PC-9 (cell line): ENCODE results near the gene CIDEA. TPM values are rescaled to one million over a fixed set of nuclear protein-coding genes. Genes with fewer than 3 reads are reported as not detected.
A peak's percentile ranks its signal among the peaks of the same experiment; 100 is the strongest.
"Not testable (repeated sequence)": the region's sequence is repeated elsewhere in the genome, so short reads cannot be mapped to it uniquely, and the experiment has no call there.

Experiments used
- BruUV-seq: library from RNA; stranded (reverse); fragments of 400-500 nt; replicated peaks from 2 replicates; lab custom pipeline; 2021; lab: Mats Ljungman, UMichigan
- CTCF ChIA-PET: fragments of 300-600 bp; sonication (Branson Sonifier 250); formaldehyde crosslinking; loops from one replicate; lab custom pipeline; 2022; ENCODE audit warnings: antibody characterized with exemption; lab: Charles Lee
- POLR2A ChIA-PET: fragments of 300-600 bp; sonication (Branson Sonifier 250); formaldehyde crosslinking; loops from one replicate; lab custom pipeline; 2022; ENCODE audit warnings: antibody characterized with exemption; ENCODE audit not compliant: unreplicated experiment; lab: Charles Lee
- DNase-seq, 2 experiments: peaks; one replicate each; pipeline versions ENCODE4 v3.0.0 to v3.0.0-alpha.2; 2015 to 2022; ENCODE audit warnings: mixed read lengths in 1 of 2
- H2AFZ ChIP-seq: fragments of 200-600 bp; sonication (generic); 2 replicates; pipeline ENCODE4 v1.8.1; 2017; ENCODE audit warnings: antibody characterized with exemption
- H3F3A ChIP-seq: fragments of 200-600 bp; sonication (generic); 2 replicates; pipeline ENCODE4 v1.8.1; 2017; ENCODE audit warnings: antibody characterized with exemption, mild to moderate bottlenecking, low read depth; ENCODE audit not compliant: insufficient read depth
- H3K27ac ChIP-seq: fragments of 200-600 bp; sonication (generic); 2 replicates; pipeline ENCODE4 v1.6.1; 2016; ENCODE audit warnings: mixed run types
- H3K27me3 ChIP-seq: fragments of 200-600 bp; sonication (generic); 2 replicates; pipeline ENCODE4 v1.6.1; 2016; ENCODE audit warnings: low read depth, mixed run types; ENCODE audit not compliant: insufficient read depth
- H3K36me3 ChIP-seq: fragments of 200-600 bp; sonication (generic); 2 replicates; pipeline ENCODE4 v1.6.1; 2016; ENCODE audit warnings: low read depth, mixed run types
- H3K4me1 ChIP-seq: fragments of 200-600 bp; sonication (generic); replicated peaks from 2 replicates; pipeline ENCODE4 v1.6.1; 2016; ENCODE audit warnings: mixed run types; ENCODE audit not compliant: insufficient read depth
- H3K4me2 ChIP-seq: fragments of 200-600 bp; sonication (generic); 2 replicates; pipeline ENCODE4 v1.6.1; 2017; ENCODE audit warnings: mixed run types
- H3K4me3 ChIP-seq: fragments of 200-600 bp; sonication (generic); 2 replicates; pipeline ENCODE4 v1.6.1; 2016; ENCODE audit warnings: mixed run types
- H3K79me2 ChIP-seq: fragments of 200-600 bp; sonication (generic); 2 replicates; pipeline ENCODE4 v1.6.1; 2017; ENCODE audit warnings: low read depth, mixed run types
- H3K9me2 ChIP-seq: fragments of 200-600 bp; sonication (generic); 2 replicates; pipeline ENCODE4 v1.8.1; 2017; ENCODE audit warnings: mild to moderate bottlenecking; ENCODE audit not compliant: insufficient read depth
- H3K9me3 ChIP-seq: fragments of 200-600 bp; sonication (generic); 2 replicates; pipeline ENCODE4 v1.8.1; 2016; ENCODE audit warnings: low read depth; ENCODE audit not compliant: insufficient read depth
- H4K20me1 ChIP-seq: fragments of 200-600 bp; sonication (generic); 2 replicates; pipeline ENCODE4 v1.8.1; 2017; ENCODE audit not compliant: insufficient read depth
- EZH2 ChIP-seq: fragments of 200-600 bp; sonication (generic); IDR thresholded peaks from 2 replicates; pipeline ENCODE4 v1.8.0; 2017; ENCODE audit warnings: antibody characterized with exemption, low read depth
- intact Hi-C: fragments of 100-400 bp; cut with micrococcal nuclease; formaldehyde crosslinking; loops from one replicate; pipeline ENCODE4 v1.10.0; 2022; ENCODE audit not compliant: unreplicated experiment
- total RNA-seq: library from RNA; stranded (reverse); gene quantifications from 2 replicates; pipeline ENCODE4 v1.2.3, GENCODE V29; 2021
- TF ChIP-seq, protein P1 (sequence below): fragments of 200-600 bp; sonication (generic); conservative IDR thresholded peaks from 2 replicates; pipeline ENCODE4 v1.6.1; 2017; ENCODE audit warnings: mixed run types, antibody characterized with exemption, mild to moderate bottlenecking, moderate library complexity

Gene CIDEA
- total RNA-seq, 1 experiment from 2014 or later = not detected

DNA sequence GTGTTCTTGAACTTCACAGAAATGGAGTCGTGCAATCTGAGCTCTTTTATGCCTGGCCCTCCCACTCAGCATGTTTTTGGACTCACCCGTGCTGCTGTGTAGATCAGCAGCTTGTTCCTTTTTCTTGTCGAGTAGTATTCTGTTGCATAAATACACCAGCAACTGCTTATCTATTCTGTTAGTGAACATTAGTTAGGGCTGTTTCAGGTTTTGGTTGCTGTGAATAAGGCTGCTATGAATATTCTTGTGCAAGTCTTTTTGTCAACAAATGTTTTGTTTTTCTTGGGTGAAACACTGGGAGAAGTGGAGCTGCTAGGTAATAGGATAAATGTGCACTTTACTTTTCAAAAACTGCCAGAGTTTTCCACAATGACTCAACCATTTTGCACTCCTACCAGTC, 15.3 kb upstream of the CIDEA start:
- H3K9me2 ChIP-seq = no peaks in the 10 kb centered on the region
- H3K27ac ChIP-seq = peak overlapping the region; percentile 3
- H3K36me3 ChIP-seq = no peaks in the 10 kb centered on the region
- H4K20me1 ChIP-seq = no peaks in the 10 kb centered on the region
- H3K4me2 ChIP-seq = 0 out of 2 replicates have a peak overlapping the region, but pooled peaks have one; percentile 2
- H3K4me1 ChIP-seq = peaks cover 15% of the 10 kb centered on the region
- POLR2A ChIA-PET = no interaction called here
- peak overlapping the region; percentile 22; the same call in 1 of the 2 replicates for H2AFZ ChIP-seq
- no TSS peak for BruUV-seq
- intact Hi-C loops = no loop called here
- no peaks in the 10 kb centered on the region for H3K27me3 ChIP-seq
- no peak for DNase-seq
- TF ChIP-seq EZH2 = no peak
- TF ChIP-seq, protein P1, sequence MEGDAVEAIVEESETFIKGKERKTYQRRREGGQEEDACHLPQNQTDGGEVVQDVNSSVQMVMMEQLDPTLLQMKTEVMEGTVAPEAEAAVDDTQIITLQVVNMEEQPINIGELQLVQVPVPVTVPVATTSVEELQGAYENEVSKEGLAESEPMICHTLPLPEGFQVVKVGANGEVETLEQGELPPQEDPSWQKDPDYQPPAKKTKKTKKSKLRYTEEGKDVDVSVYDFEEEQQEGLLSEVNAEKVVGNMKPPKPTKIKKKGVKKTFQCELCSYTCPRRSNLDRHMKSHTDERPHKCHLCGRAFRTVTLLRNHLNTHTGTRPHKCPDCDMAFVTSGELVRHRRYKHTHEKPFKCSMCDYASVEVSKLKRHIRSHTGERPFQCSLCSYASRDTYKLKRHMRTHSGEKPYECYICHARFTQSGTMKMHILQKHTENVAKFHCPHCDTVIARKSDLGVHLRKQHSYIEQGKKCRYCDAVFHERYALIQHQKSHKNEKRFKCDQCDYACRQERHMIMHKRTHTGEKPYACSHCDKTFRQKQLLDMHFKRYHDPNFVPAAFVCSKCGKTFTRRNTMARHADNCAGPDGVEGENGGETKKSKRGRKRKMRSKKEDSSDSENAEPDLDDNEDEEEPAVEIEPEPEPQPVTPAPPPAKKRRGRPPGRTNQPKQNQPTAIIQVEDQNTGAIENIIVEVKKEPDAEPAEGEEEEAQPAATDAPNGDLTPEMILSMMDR = no peak
- no peaks in the 10 kb centered on the region for H3K9me3 ChIP-seq
- H3K79me2 ChIP-seq = no peaks in the 10 kb centered on the region
- CTCF ChIA-PET = interaction anchor here (0.6 kb wide), 1 partner anchor 54 kb away, joined by 3 read pairs; no protein-coding TSS in a partner anchor
- no peaks in the 10 kb centered on the region for H3F3A ChIP-seq
- H3K4me3 ChIP-seq = no peak overlapping the region

DNA sequence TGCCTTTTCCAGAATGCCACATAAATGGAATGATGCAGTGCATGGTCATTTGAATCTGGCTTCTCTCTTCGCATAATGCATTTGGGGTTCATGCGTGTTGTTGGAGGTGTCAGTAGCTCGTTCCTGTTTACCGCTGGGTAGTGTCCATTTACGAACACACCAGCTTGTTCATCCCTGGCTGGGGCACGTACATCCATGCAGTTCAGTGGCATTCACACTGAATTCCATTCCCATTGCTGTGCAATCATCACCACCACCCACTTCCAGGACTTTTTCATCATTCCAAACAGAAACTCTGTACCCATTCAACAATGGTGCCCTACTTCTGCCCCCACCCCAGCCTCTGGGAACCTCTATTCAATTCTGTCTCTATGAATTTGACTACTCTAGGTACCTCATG, 14.7 kb upstream of the CIDEA start:
- Histone ChIP-seq H3K4me2 (0 out of 2 replicates have a peak overlapping the region, but pooled peaks have one; percentile 2), H3K27ac (peak overlapping the region; percentile 3; the same call in 1 of the 2 replicates), H3K4me3 (no peak overlapping the region), H3K27me3 (no peaks in the 10 kb centered on the region), H3K9me3 (no peaks in the 10 kb centered on the region), H2AFZ (peak overlapping the region; percentile 22; the same call in 1 of the 2 replicates), H4K20me1 (no peaks in the 10 kb centered on the region), H3F3A (no peaks in the 10 kb centered on the region), H3K9me2 (no peaks in the 10 kb centered on the region), H3K36me3 (no peaks in the 10 kb centered on the region), H3K79me2 (no peaks in the 10 kb centered on the region), H3K4me1 (peaks cover 15% of the 10 kb centered on the region)
- POLR2A ChIA-PET = no interaction called here
- no TSS peak for BruUV-seq
- DNase-seq = no peak
- intact Hi-C loops = no loop called here
- CTCF ChIA-PET = no interaction called here
- TF ChIP-seq, protein P1 = no peak

DNA sequence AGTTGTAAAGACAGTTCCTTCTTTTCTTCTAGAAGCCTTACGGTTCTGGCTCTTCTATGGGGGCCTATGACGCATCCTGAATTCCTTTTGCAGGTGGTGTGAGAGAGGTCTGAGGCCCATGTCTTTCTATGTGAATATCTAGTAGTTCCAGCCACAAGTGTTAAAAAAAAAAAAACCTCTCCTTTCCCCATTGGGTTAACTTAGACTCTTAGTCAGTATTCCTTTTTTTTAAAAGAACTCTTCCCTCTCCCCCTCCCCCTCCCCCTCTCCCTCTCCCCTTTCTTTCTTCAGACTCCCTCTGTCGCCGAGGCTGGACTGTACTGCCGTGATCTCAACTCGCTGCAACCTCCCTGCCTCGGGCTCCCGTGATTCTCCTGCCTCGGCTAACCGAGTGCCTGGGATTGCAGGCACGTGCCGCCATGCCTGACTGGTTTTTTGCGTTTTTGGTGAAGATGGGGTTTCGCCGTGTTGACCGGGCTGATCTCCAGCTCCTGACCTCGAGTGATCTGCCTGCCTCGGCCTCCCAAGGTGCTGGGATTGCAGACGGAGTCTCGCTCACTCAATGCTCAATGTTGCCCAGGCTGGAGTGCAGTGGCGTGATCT, 11.4 kb upstream of the CIDEA start:
- no peaks in the 10 kb centered on the region for H3K36me3 ChIP-seq
- DNase-seq = no peak
- no peak for TF ChIP-seq EZH2
- TF ChIP-seq, protein P1 = no peak
- BruUV-seq = no TSS peak
- no peak overlapping the region for H3K4me3 ChIP-seq
- H2AFZ ChIP-seq = no peak overlapping the region
- ChIA-PET CTCF (no interaction called here), POLR2A (no interaction called here)
- no peaks in the 10 kb centered on the region for H3K9me2 ChIP-seq
- H3F3A ChIP-seq = no peaks in the 10 kb centered on the region
- intact Hi-C loops = no loop called here
- no peaks in the 10 kb centered on the region for H3K9me3 ChIP-seq
- no peaks in the 10 kb centered on the region for H4K20me1 ChIP-seq
- H3K27me3 ChIP-seq = no peaks in the 10 kb centered on the region
- no peak overlapping the region for H3K4me2 ChIP-seq
- H3K79me2 ChIP-seq = no peaks in the 10 kb centered on the region
- H3K27ac ChIP-seq = no peak overlapping the region
- peaks cover 15% of the 10 kb centered on the region for H3K4me1 ChIP-seq

DNA sequence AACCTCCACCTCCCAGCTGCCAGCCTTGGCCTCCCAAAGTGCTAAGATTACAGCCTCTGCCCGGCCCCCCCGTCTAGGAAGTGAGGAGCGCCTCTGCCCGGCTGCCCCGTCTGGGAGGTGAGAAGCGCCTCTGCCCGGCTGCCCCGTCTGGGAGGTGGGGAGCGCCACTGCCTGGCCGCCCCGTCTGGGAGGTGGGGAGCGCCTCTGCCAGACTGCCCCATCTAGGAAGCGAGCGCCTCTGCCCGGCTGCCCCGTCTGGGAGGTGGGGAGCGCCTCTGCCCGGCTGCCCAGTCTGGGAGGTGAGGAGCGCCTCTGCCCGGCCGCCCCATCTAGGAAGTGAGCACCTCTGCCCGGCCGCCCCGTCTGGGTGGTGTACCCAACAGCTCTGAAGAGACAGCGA, 10.9 kb upstream of the CIDEA start:
- H3K79me2 ChIP-seq, intact Hi-C loops, H3K36me3 ChIP-seq, CTCF ChIA-PET, H3K27ac ChIP-seq, POLR2A ChIA-PET, H4K20me1 ChIP-seq, H3K4me2 ChIP-seq, DNase-seq, H3K9me3 ChIP-seq, H3K27me3 ChIP-seq, H3F3A ChIP-seq, H3K4me3 ChIP-seq, H3K9me2 ChIP-seq, H2AFZ ChIP-seq, BruUV-seq: not testable (repeated sequence)
- peaks cover 15% of the 10 kb centered on the region for H3K4me1 ChIP-seq
